Vagina (tissue), 2 donors: Measurements from ENCODE around the gene BTBD17. TPM values are rescaled to one million over a fixed set of nuclear protein-coding genes. Genes with fewer than 3 reads are reported as not detected.

Experiments
- DNase-seq, 2 donors: peaks; one replicate each; pipeline ENCODE4 v3.0.0-alpha.2; 2017; ENCODE audit errors: extremely low spot score in 2 of 2
- H3K27ac ChIP-seq: fragments of 200-600 bp; sonication (generic); one replicate; pipeline ENCODE4 v1.5.1; 2019
- H3K27me3 ChIP-seq: fragments of 200-600 bp; sonication (generic); one replicate; pipeline ENCODE4 v1.5.1; 2019
- H3K36me3 ChIP-seq, 2 donors: fragments of 200-600 bp; sonication (generic); one replicate each; pipeline ENCODE4 v1.5.1; 2017 to 2019
- H3K4me1 ChIP-seq: fragments of 200-600 bp; sonication (generic); one replicate; pipeline ENCODE4 v1.5.1; 2019
- H3K4me3 ChIP-seq, 2 donors: fragments of 200-600 bp; sonication (generic); 1 replicate in 1 of 2; 2 replicates in 1 of 2; pipeline ENCODE4 v1.5.1; 2016 to 2019
- H3K9me3 ChIP-seq: fragments of 200-600 bp; sonication (generic); one replicate; pipeline ENCODE4 v1.5.1; 2019
- CTCF ChIP-seq, 3 experiments: fragments of 450-650 bp in 2 of 3; fragments of 200-600 bp in 1 of 3; sonication (generic) in 1 of 3; IDR thresholded peaks; one replicate each; pipeline ENCODE4 v1.5.1; 2017 to 2019; ENCODE audit warnings: antibody characterized with exemption in 3 of 3, mild to moderate bottlenecking in 2 of 3, moderate library complexity in 2 of 3
- POLR2A ChIP-seq, 2 donors: fragments of 450-650 bp; IDR thresholded peaks; one replicate each; pipeline ENCODE4 v1.6.1; 2017; ENCODE audit warnings: antibody characterized with exemption in 2 of 2, mild to moderate bottlenecking in 2 of 2, moderate library complexity in 2 of 2
- POLR2AphosphoS5 ChIP-seq, 2 donors: sonication (generic); formaldehyde crosslinking; IDR thresholded peaks; one replicate each; pipeline ENCODE4 v1.9.0; 2017; ENCODE audit warnings: antibody characterized with exemption in 2 of 2, mild to moderate bottlenecking in 2 of 2, low read depth in 1 of 2; ENCODE audit not compliant: insufficient read depth in 1 of 2
- intact Hi-C: fragments of 100-400 bp; cut with DNase I; formaldehyde crosslinking; loops from one replicate; pipeline ENCODE4 v1.15.1; 2023
- total RNA-seq: library from RNA; depleted of rRNA; stranded (reverse); fragments of >200 nt; gene quantifications from one replicate; pipeline ENCODE4 v1.2.3, GENCODE V29; 2016

The BTBD17 gene
- total RNA-seq, 1 donor from 2014 or later: not detected

GRCh38 chr17:74369221-74369620 is 7.6 kb upstream of the BTBD17 start:
- intact Hi-C loops: loop anchor here (10.0 kb wide), 1 partner anchor 64 kb away; no protein-coding TSS in a partner anchor
- no peaks in the 10 kb centered on the region for H3K9me3 ChIP-seq
- H3K27me3 ChIP-seq: no peaks in the 10 kb centered on the region
- no peak for DNase-seq
- no peaks in the 10 kb centered on the region for H3K36me3 ChIP-seq
- H3K4me3 ChIP-seq: no peak overlapping the region
- no peaks in the 10 kb centered on the region for H3K4me1 ChIP-seq
- no peak overlapping the region for H3K27ac ChIP-seq
- no peak for TF ChIP-seq POLR2AphosphoS5 (IDR thresholded peaks at IDR 0.05; ENCODE audit: insufficient read depth in 1 of 2, low read depth in 1 of 2)
- no peak for TF ChIP-seq CTCF (IDR thresholded peaks at IDR 0.05)
- TF ChIP-seq POLR2A (IDR thresholded peaks at IDR 0.05): no peak

- no peaks in the 10 kb centered on the region for H3K9me3 ChIP-seq
- H3K4me1 ChIP-seq: no peaks in the 10 kb centered on the region
- H3K36me3 ChIP-seq: no peaks in the 10 kb centered on the region
- no peak overlapping the region for H3K27ac ChIP-seq
- H3K27me3 ChIP-seq: no peaks in the 10 kb centered on the region
- TF ChIP-seq CTCF (IDR thresholded peaks at IDR 0.05) (peak; percentile 77 to 93 (median 78)), POLR2A (IDR thresholded peaks at IDR 0.05) (no peak)
- intact Hi-C loops: loop anchor here (10.0 kb wide), 1 partner anchor 64 kb away; no protein-coding TSS in a partner anchor
- H3K4me3 ChIP-seq: no peak overlapping the region
- no peak for DNase-seq
These were observed 6.8 kb upstream of the BTBD17 start for GRCh38 chr17:74368341-74369081.

- Histone ChIP-seq H3K9me3 (no peaks in the 10 kb centered on the region), H3K4me1 (peaks cover under 1% of the 10 kb centered on the region), H3K36me3 (no peaks in the 10 kb centered on the region), H3K27me3 (no peaks in the 10 kb centered on the region), H3K4me3 (no peak within 1 kb of the TSS), H3K27ac (no peak within 1 kb of the TSS)
- DNase-seq: no peak
- TF ChIP-seq POLR2AphosphoS5 (IDR thresholded peaks at IDR 0.05; ENCODE audit: insufficient read depth in 1 of 2, low read depth in 1 of 2): no peak
- TF ChIP-seq POLR2A (IDR thresholded peaks at IDR 0.05): no peak
- no peak for TF ChIP-seq CTCF (IDR thresholded peaks at IDR 0.05)
- intact Hi-C loops: loop anchor here (10.0 kb wide), 1 partner anchor 62 kb away; no protein-coding TSS in a partner anchor
These were observed 5.5 kb upstream of the BTBD17 start, which contains the start of gene GPR142 for GRCh38 chr17:74367206-74367605. Gene GPR142, plus strand, starts transcription at chr17:74367506. Its CDS starts 2,035 bp downstream, at chr17:74369541.

- H3K9me3 ChIP-seq: no peaks in the 10 kb centered on the region
- TF ChIP-seq POLR2A (IDR thresholded peaks at IDR 0.05): no peak
- TF ChIP-seq POLR2AphosphoS5 (IDR thresholded peaks at IDR 0.05; ENCODE audit: insufficient read depth in 1 of 2, low read depth in 1 of 2): no peak
- no peak for TF ChIP-seq CTCF (IDR thresholded peaks at IDR 0.05)
- intact Hi-C loops: loop anchor here (5.0 to 10.0 kb wide), 2 partner anchors 58 to 151 kb away; partner anchors contain the start of gene TTYH2
- no peak overlapping the region for H3K4me3 ChIP-seq
- no peaks in the 10 kb centered on the region for H3K27me3 ChIP-seq
- no peak overlapping the region for H3K27ac ChIP-seq
- no peaks in the 10 kb centered on the region for H3K36me3 ChIP-seq
- DNase-seq: no peak
- H3K4me1 ChIP-seq: peaks cover 13% of the 10 kb centered on the region
These were observed 1.3 kb upstream of the BTBD17 start for GRCh38 chr17:74362810-74363498.
